Esophagus muscularis mucosa (tissue), 4 donors: Measurements from ENCODE around the gene TEX29. TPM values are rescaled to one million over a fixed set of nuclear protein-coding genes. Genes with fewer than 3 reads are reported as not detected.

Experiments
- DNase-seq: peaks from one replicate; pipeline ENCODE4 v3.0.0-alpha.2; 2017; ENCODE audit errors: extremely low spot score
- H3K27ac ChIP-seq, 4 donors: fragments of 200-600 bp; sonication (generic); replicated peaks in 1 of 4; 1 replicate in 3 of 4; 2 replicates in 1 of 4; pipeline ENCODE4 v1.5.1; 2016 to 2019; ENCODE audit warnings: mild to moderate bottlenecking in 1 of 4
- H3K27me3 ChIP-seq, 4 donors: fragments of 200-600 bp; sonication (generic); one replicate each; pipeline versions ENCODE4 v1.5.1 to v1.6.0; 2016 to 2019
- H3K36me3 ChIP-seq, 4 donors: fragments of 200-600 bp; sonication (generic); one replicate each; pipeline ENCODE4 v1.5.1; 2016 to 2019
- H3K4me1 ChIP-seq, 4 donors: fragments of 200-600 bp; sonication (generic); one replicate each; pipeline ENCODE4 v1.5.1; 2016 to 2019
- H3K4me3 ChIP-seq, 4 donors: fragments of 200-600 bp; sonication (generic); 1 replicate in 2 of 4; 2 replicates in 2 of 4; pipeline ENCODE4 v1.5.1; 2016 to 2019; ENCODE audit warnings: mild to moderate bottlenecking in 4 of 4, moderate library complexity in 1 of 4
- H3K9me3 ChIP-seq, 4 donors: fragments of 200-600 bp; sonication (generic); 1 replicate in 3 of 4; 2 replicates in 1 of 4; pipeline ENCODE4 v1.5.1; 2016 to 2019
- CTCF ChIP-seq, 3 experiments: fragments of 200-600 bp in 2 of 3; fragments of 450-650 bp in 1 of 3; sonication (generic) in 2 of 3; IDR thresholded peaks; one replicate each; pipeline ENCODE4 v1.5.1; 2017 to 2019; ENCODE audit warnings: antibody characterized with exemption in 3 of 3, mild to moderate bottlenecking in 2 of 3, moderate library complexity in 1 of 3
- EP300 ChIP-seq: sonication (generic); formaldehyde crosslinking; IDR thresholded peaks from one replicate; pipeline ENCODE4 v1.6.1; 2017; ENCODE audit warnings: antibody characterized with exemption
- POLR2A ChIP-seq: fragments of 450-650 bp; IDR thresholded peaks from one replicate; pipeline ENCODE4 v1.6.1; 2017; ENCODE audit warnings: antibody characterized with exemption, moderate library complexity, mild to moderate bottlenecking, low read depth
- POLR2AphosphoS5 ChIP-seq, 2 donors: sonication (generic); formaldehyde crosslinking; IDR thresholded peaks; one replicate each; pipeline ENCODE4 v1.6.1; 2017; ENCODE audit warnings: antibody characterized with exemption in 2 of 2
- WGBS: methylation state at CpG from one replicate; pipeline ENCODE4 v1.1.5; 2018; 5-methylcytosine and 5-hydroxymethylcytosine counted together
- intact Hi-C: fragments of 100-400 bp; cut with DNase I; formaldehyde crosslinking; loops from one replicate; pipeline ENCODE4 v1.15.1; 2023
- total RNA-seq, 4 donors: library from RNA; depleted of rRNA; stranded (reverse); fragments of >200 nt; gene quantifications; one replicate each; pipeline versions ENCODE4 v1.1.0 to v1.2.1, GENCODE V29; 2016

The TEX29 gene
- under 1 TPM in 2 of 4 donors, not detected in 2; 0.83 to 0.99 TPM for total RNA-seq

GRCh38 chr13:111319998-111320911 is at the start of gene TEX29:
Gene TEX29, plus strand, starts transcription at chr13:111320642. Its CDS starts 249 bp downstream, at chr13:111320891.
- Histone ChIP-seq H3K9me3 (no peaks in the 10 kb centered on the region), H3K4me3 (no peak within 1 kb of the TSS), H3K27me3 (peaks cover 0 to 10% (median 0%) of the 10 kb centered on the region in 4 donors), H3K36me3 (peaks cover 0 to 20% (median 12%) of the 10 kb centered on the region in 4 donors), H3K27ac (no peak within 1 kb of the TSS), H3K4me1 (no peaks in the 10 kb centered on the region)
- DNase-seq: no peak
- WGBS: 72% methylated on average over 23 of the region's 35 CpGs
- TF ChIP-seq POLR2AphosphoS5 (IDR thresholded peaks at IDR 0.05): no peak
- TF ChIP-seq EP300: no peak
- TF ChIP-seq CTCF (IDR thresholded peaks at IDR 0.05): no peak
- no peak for TF ChIP-seq POLR2A
- intact Hi-C loops: no loop called here

GRCh38 chr13:111270765-111271698 is 49.4 kb upstream of the TEX29 start:
- 89% methylated on average over 19 of the region's 20 CpGs for WGBS
- Histone ChIP-seq H3K9me3 (no peaks in the 10 kb centered on the region), H3K4me3 (no peak overlapping the region), H3K27me3 (no peaks in the 10 kb centered on the region), H3K27ac (no peak overlapping the region), H3K36me3 (peaks cover 24 to 79% (median 62%) of the 10 kb centered on the region in 4 donors), H3K4me1 (peaks cover 12 to 25% (median 18%) of the 10 kb centered on the region in 4 donors)
- TF ChIP-seq CTCF (IDR thresholded peaks at IDR 0.05) (no peak), EP300 (no peak), POLR2AphosphoS5 (IDR thresholded peaks at IDR 0.05) (no peak), POLR2A (no peak)
- peak; percentile 74 for DNase-seq
- intact Hi-C loops: no loop called here

- peaks cover 24 to 84% (median 69%) of the 10 kb centered on the region in 4 donors for H3K36me3 ChIP-seq
- intact Hi-C loops: no loop called here
- no peak for DNase-seq
- H3K9me3 ChIP-seq: no peaks in the 10 kb centered on the region
- peaks cover 12 to 22% (median 18%) of the 10 kb centered on the region in 4 donors for H3K4me1 ChIP-seq
- no peak overlapping the region for H3K4me3 ChIP-seq
- H3K27ac ChIP-seq: no peak overlapping the region
- no peaks in the 10 kb centered on the region for H3K27me3 ChIP-seq
- WGBS: 76% methylated on average over 7 of the region's 7 CpGs
- TF ChIP-seq POLR2AphosphoS5 (IDR thresholded peaks at IDR 0.05) (no peak), POLR2A (no peak), EP300 (no peak), CTCF (IDR thresholded peaks at IDR 0.05) (no peak)
These were observed 48.3 kb upstream of the TEX29 start for GRCh38 chr13:111272117-111272516.

- Histone ChIP-seq H3K36me3 (peaks cover 7 to 82% (median 70%) of the 10 kb centered on the region in 4 donors), H3K27ac (no peak overlapping the region), H3K4me3 (no peak overlapping the region), H3K27me3 (no peaks in the 10 kb centered on the region), H3K9me3 (no peaks in the 10 kb centered on the region), H3K4me1 (peaks cover 4 to 29% (median 15%) of the 10 kb centered on the region in 4 donors)
- intact Hi-C loops: no loop called here
- 94% methylated on average over 10 of the region's 10 CpGs for WGBS
- no peak for DNase-seq
- TF ChIP-seq CTCF (IDR thresholded peaks at IDR 0.05) (no peak), POLR2A (no peak), POLR2AphosphoS5 (IDR thresholded peaks at IDR 0.05) (no peak), EP300 (no peak)
These were observed 45.1 kb upstream of the TEX29 start for GRCh38 chr13:111275382-111275781.
